Hematopoietic multipotent progenitor cell treated with erythropoietin and hydrocortisone succinate and interleukin-3 and kit ligand, for 15 days (in vitro differentiated cells): ENCODE data around the gene UVSSA.

ENCODE experiments used
- DNase-seq: peaks from one replicate; pipeline ENCODE4 v3.0.0-alpha.2; 2015; ENCODE audit warnings: low spot score

Gene UVSSA, protein sequence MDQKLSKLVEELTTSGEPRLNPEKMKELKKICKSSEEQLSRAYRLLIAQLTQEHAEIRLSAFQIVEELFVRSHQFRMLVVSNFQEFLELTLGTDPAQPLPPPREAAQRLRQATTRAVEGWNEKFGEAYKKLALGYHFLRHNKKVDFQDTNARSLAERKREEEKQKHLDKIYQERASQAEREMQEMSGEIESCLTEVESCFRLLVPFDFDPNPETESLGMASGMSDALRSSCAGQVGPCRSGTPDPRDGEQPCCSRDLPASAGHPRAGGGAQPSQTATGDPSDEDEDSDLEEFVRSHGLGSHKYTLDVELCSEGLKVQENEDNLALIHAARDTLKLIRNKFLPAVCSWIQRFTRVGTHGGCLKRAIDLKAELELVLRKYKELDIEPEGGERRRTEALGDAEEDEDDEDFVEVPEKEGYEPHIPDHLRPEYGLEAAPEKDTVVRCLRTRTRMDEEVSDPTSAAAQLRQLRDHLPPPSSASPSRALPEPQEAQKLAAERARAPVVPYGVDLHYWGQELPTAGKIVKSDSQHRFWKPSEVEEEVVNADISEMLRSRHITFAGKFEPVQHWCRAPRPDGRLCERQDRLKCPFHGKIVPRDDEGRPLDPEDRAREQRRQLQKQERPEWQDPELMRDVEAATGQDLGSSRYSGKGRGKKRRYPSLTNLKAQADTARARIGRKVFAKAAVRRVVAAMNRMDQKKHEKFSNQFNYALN

DNA sequence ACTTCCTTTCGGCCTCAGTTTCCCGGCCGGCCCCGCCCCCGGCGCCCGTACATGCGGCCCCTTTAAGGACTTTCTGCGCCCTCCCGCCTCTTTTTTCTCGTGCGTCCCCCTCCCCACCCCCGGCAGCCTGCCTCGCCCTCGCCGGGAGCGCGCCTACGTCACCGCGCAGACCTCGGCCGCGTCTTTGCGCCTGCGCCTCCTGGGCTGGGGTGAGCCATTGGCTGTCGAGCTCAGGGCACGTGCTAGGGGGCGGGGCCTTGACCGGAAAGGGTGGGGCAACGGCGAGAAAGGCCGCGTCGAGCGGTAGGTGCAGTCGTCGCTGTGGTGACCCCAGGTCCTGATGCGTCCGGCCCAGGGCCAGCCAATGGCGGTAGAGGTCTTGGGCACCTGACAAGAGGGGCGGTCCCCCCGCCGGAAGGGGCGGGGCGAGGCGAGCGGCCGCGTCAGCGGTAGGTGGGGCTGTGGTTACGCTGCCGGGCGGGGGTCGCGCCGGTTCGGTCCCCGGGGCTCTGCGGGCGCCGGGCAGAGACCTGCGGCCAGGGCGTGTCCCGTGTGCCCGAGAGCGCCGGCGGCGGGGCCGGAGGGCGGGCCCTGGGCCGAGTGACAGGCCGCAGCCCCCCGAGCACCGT, at the start of gene UVSSA:
Gene UVSSA, plus strand, starts transcription at position 428 of the 629 bp plus-strand sequence. CDS start 884 bp downstream, outside the sequence.
- DNase-seq, result peak; percentile 99

DNA sequence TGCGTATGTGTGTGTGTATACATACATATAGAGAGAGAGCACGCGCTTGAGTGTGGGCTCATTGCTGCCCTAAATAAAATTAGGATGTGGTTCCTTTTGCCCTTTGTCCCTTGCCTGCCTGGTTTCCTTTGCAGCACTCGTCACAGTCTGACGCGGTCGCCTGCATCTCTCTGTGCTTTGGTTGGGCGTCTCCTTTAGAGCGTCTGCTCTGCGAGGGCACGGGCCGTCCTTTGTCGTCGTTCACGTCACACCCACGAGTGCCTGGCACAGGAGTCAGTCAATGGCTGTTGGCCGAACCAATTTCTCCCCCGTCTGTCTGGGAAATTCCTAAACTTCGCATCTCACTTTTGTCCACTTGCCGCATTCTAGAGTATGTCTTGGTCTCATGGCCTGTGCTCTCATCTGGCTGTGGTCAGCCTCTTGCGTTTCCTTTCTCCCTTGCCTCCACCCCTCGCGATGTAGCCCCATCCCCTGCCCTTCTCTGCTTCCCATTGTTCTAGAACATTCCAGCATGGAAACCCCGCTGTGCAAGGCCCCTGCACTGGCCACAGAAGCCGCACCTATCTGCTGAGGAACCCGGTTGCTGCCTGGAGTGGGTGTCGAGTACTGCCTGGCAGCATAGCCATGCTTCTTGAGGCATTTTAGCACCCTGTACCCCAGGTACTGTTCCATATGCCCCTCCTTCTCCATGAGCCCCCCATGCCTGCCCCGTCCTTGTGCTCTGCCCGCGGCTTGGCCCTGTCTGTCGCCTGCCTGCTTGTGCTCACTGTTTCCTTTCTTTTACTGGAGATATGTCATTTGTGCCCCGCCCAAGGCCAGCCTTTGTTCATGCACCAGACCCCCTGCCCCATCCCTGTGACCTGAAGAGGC, 49.3 kb upstream of the UVSSA start:
- no peak for DNase-seq

DNA sequence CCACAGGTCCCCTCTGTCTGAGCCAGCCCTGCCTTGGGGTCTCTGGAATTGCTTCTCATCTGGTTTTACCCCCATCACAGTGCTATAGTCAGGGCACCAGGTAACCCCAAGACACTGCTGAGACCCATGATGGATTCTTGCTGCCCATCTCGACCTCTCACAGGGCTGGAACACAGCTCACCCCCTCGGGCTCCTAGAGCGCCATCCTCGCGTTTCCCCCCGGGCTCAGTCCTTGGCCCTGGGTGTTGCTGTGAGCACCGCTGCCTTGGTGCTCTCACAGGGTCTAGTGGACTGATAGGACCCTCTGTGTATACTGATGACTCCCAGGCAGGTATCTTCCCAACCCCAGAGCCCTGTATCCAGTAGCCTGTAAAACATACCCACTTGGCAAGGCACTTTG, 48.5 kb upstream of the UVSSA start:
- no peak for DNase-seq

DNA sequence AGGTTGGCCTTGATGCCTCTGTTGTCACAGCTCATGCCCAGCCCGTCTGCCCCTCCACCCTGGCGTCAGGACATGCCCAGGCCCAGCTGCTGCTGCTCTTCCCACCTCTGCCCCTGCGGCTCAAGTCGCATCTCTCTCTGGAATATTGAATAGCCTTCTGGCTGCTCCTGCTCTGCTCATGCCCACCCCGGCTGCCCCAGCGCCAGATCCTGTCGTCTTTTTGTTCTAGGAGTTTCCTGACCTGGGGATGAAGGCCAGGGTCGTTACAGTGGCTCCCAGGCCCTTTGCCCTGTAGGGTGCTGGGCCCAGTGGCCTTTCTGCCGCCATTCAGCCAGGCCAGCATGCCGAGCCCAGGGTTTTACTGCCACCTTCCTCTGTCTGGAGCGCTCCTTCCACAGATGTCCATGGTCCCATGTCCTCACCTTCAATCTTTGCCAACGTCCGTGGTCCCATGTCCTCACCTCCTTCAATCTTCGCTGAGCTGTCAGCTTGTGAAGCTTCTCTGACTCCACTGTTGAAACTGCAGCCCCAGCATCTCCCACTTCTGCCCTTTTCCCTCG, 47.6 kb upstream of the UVSSA start:
- no peak for DNase-seq

DNA sequence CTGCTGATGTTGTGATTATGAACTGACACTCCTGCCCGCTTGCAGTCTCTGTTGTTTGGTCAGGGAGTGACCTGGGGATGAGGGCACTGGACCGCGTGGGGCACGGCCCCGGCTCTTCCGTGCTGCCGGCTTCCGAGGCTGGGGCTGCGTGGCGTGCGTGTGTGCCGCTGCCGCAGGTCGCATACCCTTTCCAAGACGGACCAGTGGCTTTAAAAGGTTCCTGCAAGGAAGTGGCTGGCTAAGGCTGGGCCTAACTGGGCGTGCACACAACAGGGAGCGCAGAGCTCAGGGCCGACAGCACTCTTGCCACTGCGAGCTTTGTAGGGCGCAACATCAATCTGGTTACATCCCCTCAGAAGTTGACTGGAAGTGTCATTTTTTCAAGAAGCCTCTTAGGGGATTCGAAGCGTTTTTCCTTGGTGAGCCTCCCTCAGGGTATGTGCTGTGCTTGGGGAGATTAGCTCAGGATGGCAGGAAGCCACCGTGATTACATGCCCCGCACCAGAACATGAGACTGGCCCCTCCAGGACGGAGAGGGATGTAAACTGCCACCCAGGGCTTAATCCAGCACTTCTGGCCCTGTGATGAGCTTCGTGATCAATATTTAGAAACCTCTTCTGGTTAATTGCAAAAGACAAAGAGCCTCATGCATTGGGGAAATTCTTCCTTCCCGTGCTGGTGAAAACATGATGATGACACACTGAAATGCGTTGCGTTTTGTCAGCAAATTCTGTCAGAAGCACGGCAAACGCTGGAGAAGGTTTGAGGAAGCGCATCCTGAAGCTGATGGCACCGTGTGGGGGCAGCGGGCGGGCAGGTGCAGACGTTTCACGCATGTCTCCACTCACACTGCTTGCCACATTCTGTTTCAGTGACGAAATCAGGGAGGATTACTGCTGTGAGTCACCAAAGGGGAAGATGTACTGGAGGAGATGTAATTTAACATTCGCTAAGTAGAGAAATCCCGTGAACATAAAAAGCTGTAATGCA, 46.2 kb upstream of the UVSSA start:
- DNase-seq, result no peak

DNA sequence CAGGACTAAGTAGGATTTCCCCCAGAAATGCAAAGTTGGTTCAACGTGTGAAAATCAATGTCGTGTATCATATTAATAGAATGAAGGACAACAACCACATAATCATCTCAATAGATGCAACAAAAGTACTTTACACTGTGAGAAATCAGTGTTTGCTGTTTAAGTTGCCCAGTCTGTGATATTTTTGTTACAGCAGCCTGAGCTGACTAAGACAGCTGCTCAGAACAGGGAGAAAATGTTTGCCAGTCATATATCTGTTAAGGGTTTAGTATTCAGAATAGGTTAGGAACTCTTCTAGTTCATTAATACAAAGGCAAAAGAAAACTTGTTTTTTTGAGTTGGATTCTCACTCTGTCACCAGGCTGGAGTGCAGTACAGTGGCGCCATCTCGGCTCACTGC, 44.8 kb upstream of the UVSSA start:
- no peak for DNase-seq

DNA sequence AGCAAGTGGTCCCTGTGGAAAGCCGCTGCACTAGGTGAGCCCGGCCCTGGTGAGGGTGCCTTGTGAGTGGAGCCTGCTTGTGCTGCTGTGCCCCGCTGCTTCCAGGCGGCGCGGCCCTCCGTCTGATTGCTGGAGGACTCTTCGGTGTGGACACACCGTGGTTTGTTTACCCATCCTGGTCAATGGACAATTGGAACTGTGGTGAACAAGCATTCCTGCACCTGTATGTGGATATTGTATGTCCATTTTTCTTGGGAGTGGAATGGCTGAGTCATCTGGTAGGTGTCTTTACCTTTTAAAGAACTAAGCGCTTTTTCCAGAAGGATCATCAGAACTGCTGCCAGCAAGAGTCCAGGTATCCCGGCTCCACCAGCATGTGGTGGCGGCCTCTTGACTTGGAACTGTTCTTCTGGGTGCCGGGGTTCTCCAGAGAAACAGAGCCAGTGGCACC, 41.7 kb upstream of the UVSSA start:
- DNase-seq, result no peak

DNA sequence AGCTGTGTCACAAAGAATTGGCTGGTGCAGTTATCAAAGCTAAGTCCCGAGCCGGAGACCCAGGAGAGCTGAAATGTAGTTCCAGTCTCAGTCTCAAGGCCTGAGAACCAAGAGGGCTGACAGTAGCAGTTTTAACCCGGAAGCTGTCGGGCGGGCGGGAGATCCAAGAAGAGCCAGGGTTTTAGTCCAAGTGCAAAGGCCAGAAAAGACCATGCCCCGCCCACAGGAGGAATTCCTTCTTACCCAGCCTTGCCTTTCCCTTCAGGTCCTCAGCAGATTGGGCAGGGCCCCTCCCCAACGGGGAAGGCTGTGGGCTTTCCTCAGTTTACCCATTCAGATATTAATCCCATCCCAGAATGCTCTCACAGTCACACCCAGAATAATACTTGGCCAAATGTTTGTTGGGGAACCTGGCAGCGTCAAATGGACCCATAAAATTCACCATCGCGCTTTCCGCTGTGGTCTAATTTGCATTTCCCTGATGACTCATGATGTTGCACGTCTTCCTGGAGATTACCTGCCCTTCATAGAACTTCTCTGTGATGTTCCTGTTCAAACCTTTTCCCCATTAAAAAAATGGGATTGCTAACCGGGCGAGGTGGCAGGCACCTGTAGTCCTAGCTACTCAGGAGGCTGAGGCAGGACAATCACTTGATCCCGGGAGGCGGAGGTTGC, 41.1 kb upstream of the UVSSA start:
- DNase-seq, result no peak

DNA sequence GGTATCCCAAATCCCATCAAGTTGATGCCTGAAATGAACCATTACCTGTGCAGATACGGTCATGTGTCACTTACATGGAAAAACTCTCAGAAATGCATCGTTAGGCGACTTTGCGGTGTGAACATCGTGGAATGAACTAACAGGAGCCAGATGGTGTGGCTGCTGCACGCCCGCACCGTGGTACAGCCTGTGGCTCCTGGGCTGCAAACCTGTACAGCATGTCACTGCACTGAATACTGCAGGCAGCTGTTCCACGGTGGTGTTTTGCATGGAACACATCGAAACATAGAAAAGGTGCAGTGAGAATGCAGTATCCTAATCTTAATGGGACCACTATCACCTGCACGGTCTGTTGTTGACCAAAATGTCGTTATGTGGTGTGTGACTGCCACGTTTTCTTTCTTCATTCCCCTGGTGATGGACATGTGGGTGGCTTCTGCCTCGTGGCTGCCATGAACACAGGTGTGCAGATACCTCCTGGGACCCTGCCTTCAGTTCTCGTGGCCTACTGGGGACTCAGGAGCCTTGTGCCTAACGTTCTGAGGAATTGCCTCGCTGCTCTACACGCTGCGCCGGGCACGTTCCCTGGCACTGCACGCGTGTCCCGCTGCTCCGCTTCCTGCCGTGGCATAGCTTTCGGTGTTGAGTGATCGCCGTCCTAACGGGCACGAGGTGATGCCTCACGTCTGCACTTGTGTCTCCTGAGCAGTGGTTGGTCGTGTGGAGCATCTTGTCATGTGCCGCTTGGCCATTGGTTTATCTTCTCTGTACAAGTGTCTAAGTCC, 38.9 kb upstream of the UVSSA start:
- DNase-seq, result no peak

DNA sequence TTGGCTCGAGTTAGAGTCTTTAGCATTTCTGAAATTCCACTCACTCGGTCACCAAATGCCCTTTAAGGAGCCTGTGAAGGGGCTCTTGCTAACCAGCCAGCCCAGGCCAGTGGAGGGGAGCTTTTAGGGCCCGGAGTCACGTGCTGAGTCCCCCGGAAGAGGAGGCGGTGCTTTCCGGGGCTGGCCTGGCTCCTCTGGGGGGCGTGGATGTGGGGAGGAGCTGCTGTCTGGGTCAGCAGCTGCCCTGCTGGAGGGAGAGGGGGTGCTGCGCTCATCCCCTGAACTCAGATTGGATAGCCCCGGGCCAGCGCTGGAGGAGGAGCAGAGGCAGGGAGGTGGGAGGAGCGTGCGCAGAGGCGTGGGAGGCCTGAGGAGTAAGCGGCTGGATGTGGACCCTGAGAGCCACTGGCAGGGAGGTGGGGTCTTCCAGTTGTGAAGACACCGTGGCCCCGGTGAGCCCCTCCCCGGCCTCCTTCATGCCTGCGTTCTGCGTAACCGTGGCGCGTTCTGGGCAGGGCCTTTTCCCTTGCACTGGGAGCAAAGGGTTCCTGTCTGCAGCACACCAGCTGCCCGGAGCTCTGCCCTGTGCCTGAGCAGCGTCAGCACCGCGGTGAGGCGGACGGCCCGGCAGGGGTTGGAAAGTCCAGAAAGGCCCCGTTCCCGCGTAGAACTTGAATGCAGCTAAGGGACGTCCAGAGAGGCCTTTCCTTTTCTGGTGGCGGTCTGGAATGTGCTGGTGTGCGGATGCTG, 37.6 kb upstream of the UVSSA start:
- DNase-seq, result peak; percentile 13

DNA sequence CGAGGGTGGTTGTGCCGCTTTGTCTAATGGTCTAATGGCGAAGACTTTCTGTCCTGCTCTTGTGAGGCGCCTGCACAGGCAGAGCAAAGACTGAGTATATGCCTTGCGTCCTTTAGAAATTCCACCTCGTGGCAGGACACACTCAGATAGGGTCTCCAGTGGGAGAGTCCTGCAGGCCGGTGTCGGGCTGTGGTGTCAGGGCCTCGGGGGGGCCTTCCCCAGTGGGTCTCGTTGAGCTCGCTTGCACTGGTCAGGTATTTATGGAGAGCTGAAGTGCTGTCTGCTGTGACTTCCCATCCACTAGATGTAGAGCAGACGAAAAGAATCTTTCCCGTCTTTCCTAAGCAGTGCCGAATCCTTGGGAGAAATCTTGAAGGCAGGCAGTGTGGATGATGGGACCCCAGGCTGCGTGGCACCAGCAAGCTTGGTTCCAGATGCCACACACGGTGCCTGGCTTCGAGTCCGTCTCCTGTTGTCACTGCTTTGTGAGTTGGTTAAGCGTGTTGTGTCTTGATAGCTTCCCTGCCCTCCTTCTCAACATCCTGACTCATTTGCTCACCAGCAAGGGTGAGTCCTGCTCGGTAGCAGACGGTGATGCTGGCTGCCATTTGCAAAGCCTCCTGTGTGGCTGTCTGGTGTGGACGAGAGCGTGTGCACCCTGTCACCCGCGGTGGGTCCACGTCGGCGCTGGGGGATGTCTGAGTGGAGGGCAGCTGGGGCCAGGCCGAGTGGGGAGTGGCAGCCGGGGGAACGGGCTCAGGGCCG, 36.8 kb upstream of the UVSSA start:
- DNase-seq, result no peak

DNA sequence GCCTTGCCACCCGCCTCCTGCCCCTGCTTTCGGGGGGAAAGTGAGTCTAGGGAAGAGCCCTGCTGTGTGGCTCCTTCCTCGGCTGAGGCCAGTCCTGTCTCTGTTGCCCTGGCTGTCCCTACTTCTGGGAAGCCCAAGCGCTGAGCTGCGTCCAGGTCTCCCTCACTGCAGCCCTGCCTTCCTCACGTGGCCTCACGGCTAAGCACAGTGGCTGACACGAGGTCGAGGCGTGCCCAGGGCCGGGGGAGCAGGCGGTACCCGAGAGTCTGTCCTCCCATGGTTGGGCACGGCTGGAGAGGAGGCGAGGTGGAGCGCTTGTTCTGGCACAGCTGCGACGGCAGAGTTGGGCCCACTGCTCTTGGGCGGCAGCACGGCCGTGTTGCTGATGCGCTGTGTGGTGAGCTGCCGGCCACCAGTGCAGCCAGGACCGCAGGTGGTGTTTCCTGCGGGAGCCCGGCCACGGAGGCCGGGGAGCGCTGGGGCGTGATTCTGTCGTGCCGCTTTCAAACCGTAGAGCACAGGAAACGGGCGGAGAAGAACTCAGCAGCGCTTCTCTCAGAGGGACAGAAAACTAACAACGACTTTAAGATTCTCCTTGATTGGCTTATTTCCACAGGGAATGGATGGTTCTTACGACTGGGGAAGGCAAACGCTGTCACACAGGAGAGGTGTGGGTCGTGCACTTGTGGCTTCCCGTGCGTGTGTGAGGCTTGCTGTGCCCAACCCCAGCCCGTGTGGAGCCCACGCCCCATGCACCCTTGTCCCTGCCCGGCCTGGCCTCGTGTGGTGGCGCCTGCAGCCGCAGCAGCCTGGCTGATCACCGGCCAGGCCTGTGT, 36.0 kb upstream of the UVSSA start:
- DNase-seq, result no peak

DNA sequence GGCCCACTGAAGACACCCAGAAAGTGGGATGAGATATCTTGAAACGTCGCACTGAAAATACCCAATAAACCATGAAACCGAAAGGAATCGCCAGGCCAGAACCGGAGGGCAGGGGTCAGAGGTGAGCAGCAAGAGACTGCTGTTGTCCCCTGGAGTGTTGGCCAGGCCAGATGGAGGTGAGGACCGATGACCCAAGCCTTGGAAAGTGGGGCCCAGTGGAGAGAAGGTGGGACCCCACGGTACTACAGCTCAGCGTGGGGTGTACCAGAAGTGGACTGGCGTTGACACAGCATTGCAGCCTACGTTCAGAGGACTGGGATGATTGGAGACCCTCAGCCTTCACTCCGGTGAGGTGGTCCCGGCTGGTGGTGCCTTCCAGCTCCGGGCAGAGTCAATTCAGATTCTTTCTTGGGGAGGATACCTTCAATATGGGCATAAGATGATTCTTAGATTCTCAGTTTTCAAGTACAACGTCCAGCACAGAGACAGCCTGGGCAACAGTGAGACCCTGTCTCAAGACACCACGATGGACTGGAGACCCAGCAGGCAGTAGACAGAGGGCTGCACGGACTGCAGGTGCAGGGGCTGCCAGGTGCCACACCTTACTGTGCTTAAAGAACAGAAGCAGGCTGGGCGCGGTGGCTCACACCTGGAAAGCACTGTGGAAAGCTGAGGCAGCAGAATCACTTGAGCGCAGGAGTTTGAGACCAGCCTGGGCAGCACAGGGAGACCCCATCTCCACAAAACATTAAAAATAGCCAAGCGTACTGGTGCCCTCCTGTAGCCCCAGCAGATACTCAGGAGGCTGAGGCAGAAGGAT, 34.0 kb upstream of the UVSSA start:
- DNase-seq, result no peak

DNA sequence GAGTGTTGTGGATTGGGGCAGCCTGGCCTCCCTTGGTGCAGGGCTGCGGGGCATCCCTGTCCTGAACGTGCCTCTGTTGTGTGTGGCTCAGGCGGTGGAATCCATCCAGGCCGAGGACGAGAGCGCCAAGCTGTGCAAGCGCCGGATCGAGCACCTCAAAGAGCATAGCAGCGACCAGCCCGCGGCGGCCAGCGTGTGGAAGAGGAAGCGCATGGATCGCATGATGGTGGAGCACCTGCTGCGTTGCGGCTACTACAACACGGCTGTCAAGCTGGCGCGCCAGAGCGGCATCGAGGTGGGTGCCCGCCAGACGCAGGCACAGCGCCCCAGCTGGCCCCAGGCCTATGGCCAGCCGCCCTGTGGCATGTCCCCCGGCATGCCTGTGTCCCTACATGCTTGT, 31.7 kb upstream of the UVSSA start:
- no peak for DNase-seq

DNA sequence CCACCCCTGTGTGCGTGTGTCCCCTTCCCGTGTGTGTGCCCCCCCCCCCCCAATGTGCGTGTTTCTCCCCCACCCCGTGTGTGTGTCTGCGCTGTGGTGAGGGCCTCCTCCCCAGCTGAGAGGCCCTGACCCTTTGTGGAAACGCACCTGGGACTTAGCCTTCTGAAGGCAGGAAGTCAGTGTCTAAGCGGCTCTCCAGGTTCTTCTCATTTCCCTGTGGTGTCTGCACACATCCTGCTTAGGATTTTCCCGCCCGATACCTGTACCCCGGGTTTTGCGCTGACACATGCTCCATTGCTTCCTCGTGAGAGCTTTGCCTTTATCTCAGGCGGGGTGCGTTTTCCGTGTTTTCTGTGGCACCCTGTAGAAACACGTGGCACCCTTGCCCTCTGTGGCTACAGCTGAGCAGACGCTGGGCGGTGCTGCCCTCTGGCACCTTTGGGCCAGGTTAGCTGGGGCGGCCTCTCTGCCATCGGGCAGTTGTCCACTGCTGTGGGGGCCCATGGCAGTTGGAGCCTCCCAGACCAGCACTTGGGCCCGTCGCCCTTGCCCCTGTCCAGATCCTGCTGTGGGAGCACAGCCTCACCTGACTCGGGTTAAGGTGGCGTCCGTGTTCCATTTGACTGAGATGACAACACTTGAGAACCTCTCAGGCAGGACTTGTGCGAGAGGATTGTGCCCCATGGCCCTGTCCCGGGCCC, 31.0 kb upstream of the UVSSA start:
- DNase-seq, result no peak
